ENCODE measurements around the gene STIL. TPM values are rescaled to one million over a fixed set of nuclear protein-coding genes. Genes with fewer than 3 reads are reported as not detected.

STIL gene
- total RNA-seq, 1 donor from 2014 or later, result 27.0 TPM

GRCh38 chr1:47213230-47213963, 100.5 kb downstream of the STIL start:
- no peak overlapping the region for H3K27ac Mint-ChIP-seq (ENCODE audit: unreplicated experiment)
- H3K9me3 Mint-ChIP-seq, result no peaks in the 10 kb centered on the region
- DNase-seq (ENCODE audit: low read depth, low spot score), result no peak
- no peak overlapping the region for H3K4me3 Mint-ChIP-seq
- TF ChIP-seq, protein P1, sequence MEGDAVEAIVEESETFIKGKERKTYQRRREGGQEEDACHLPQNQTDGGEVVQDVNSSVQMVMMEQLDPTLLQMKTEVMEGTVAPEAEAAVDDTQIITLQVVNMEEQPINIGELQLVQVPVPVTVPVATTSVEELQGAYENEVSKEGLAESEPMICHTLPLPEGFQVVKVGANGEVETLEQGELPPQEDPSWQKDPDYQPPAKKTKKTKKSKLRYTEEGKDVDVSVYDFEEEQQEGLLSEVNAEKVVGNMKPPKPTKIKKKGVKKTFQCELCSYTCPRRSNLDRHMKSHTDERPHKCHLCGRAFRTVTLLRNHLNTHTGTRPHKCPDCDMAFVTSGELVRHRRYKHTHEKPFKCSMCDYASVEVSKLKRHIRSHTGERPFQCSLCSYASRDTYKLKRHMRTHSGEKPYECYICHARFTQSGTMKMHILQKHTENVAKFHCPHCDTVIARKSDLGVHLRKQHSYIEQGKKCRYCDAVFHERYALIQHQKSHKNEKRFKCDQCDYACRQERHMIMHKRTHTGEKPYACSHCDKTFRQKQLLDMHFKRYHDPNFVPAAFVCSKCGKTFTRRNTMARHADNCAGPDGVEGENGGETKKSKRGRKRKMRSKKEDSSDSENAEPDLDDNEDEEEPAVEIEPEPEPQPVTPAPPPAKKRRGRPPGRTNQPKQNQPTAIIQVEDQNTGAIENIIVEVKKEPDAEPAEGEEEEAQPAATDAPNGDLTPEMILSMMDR (conservative IDR thresholded peaks at IDR 0.05), result no peak
- H3K4me1 Mint-ChIP-seq, result peaks cover 11% of the 10 kb centered on the region
- H3K36me3 Mint-ChIP-seq (ENCODE audit: low read depth), result no peaks in the 10 kb centered on the region
- peaks cover 24% of the 10 kb centered on the region for H3K27me3 Mint-ChIP-seq (ENCODE audit: low read depth)

DNA sequence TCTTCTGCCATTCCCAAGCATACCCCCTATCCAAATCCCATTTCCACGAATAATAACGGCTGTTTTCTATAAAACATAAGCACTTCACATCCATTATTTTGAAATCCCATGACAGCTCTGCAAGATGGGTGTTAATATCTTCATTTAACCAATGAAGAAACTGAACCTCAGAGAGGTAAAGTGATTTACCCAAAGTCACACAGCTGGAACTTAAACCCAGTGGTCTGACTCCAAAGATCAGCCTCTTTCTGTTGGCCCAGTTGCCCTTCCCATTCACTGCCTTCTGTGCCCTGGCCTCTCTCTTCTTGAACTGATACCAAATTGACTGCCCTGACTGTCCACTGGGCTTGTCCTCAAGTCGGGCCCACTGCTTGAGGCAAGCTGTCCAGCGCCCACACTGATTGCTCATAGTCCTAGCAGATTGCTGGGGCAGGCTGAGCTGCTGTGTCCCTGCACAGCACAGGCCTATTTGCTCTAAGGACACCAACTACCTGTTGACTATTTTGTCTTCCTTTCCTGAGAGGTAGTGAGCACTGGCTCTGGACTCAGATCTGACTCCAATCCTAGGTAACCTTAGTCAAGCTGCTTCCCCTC, 101.2 kb downstream of the STIL start:
- peaks cover 30% of the 10 kb centered on the region for H3K27me3 Mint-ChIP-seq (ENCODE audit: low read depth)
- H3K27ac Mint-ChIP-seq (ENCODE audit: unreplicated experiment), result no peak overlapping the region
- peaks cover 17% of the 10 kb centered on the region for H3K4me1 Mint-ChIP-seq
- no peaks in the 10 kb centered on the region for H3K36me3 Mint-ChIP-seq (ENCODE audit: low read depth)
- no peak overlapping the region for H3K4me3 Mint-ChIP-seq
- TF ChIP-seq, protein P1 (conservative IDR thresholded peaks at IDR 0.05), result no peak
- no peak for DNase-seq (ENCODE audit: low read depth, low spot score)
- H3K9me3 Mint-ChIP-seq, result no peaks in the 10 kb centered on the region

DNA sequence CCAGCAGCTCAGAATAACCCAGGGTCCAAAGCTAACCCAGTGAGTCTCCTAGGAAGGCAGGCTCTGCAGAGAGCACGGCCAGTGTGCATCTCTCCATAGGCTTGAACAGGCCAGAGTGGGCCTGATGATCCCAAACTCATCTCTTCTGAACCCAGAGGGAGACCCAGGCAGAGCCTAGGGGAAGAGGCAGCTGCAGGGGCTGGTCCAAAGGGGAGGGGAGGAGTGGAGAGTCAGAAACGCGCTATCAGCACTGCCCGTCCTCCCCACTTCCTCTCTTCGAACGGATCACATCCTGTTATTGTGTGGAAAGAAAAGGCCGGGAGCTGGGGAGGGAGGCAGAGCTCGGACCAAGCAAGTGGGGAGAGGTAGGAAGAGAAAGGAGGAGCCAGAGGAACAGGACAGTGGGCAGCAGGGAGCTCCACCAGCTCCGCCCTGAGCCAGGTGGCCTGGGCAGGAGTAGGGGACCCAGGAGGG, 102.1 kb downstream of the STIL start:
- no peak for DNase-seq (ENCODE audit: low read depth, low spot score)
- Mint-ChIP-seq H3K27ac (ENCODE audit: unreplicated experiment) (peak overlapping the region; percentile 50), H3K4me1 (peaks cover 18% of the 10 kb centered on the region), H3K36me3 (ENCODE audit: low read depth) (no peaks in the 10 kb centered on the region), H3K4me3 (no peak overlapping the region), H3K9me3 (no peaks in the 10 kb centered on the region), H3K27me3 (ENCODE audit: low read depth) (peaks cover 34% of the 10 kb centered on the region)
- TF ChIP-seq, protein P1 (conservative IDR thresholded peaks at IDR 0.05), result no peak

DNA sequence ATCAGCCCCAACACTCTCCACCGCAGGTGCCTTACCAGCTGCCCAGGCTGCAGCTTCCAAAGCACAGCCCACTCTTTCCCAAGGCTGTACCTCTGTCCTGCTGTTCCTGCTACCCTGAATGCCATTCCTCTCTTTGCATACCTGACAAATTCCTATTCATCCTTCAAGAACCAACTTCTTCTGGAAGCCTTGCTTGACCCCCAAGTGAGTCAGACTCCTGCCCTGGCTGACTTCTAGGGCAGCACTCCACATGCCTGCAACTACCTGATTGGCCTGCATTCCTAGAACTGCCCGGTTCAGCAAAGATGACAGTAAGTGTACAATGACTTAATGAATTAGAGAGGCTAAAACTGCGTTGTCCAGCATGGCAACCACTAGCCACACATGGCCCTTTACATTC, 103.3 kb downstream of the STIL start:
- peaks cover 43% of the 10 kb centered on the region for H3K27me3 Mint-ChIP-seq (ENCODE audit: low read depth)

DNA sequence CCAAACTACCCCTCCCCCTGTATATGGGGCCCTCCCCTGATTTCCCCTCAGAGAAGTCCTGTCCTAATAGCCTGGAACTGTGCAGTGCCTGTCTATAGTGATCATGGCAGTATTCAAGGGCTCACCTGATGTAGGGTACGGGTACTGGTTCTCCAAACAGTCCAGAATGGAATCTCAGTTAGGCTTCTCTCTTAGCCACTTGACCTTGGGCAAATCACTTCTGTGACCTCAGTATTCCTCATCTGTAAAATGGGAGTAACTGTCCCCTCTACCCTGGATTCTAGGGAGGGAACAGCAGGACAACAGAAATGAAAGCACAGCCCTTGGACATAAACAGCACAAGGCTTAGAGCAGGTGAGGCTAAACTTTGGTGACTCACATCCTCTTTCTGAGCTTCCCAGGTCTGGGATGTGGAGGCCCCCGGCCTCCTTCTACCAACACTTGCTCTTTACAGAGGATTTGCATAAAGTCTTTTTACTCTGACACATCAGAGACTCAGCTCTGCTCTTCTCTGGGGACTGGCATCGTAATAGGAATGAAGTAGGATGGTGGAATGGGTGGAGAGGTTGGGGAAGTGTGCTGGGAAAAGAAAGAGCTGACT, 104.1 kb downstream of the STIL start:
- TF ChIP-seq, protein P1 (conservative IDR thresholded peaks at IDR 0.05), result no peak
- H3K4me3 Mint-ChIP-seq, result no peak overlapping the region
- DNase-seq (ENCODE audit: low read depth, low spot score), result no peak
- H3K27me3 Mint-ChIP-seq (ENCODE audit: low read depth), result peaks cover 49% of the 10 kb centered on the region
- H3K36me3 Mint-ChIP-seq (ENCODE audit: low read depth), result no peaks in the 10 kb centered on the region
- H3K9me3 Mint-ChIP-seq, result no peaks in the 10 kb centered on the region
- no peak overlapping the region for H3K27ac Mint-ChIP-seq (ENCODE audit: unreplicated experiment)
- H3K4me1 Mint-ChIP-seq, result peaks cover 18% of the 10 kb centered on the region

More for the DNA sequence above, 103.3 kb downstream of the STIL start:
- TF ChIP-seq, protein P1 (conservative IDR thresholded peaks at IDR 0.05), result no peak
- H3K4me1 Mint-ChIP-seq, result peaks cover 18% of the 10 kb centered on the region
- H3K27ac Mint-ChIP-seq (ENCODE audit: unreplicated experiment), result peak overlapping the region; percentile 74
- no peak overlapping the region for H3K4me3 Mint-ChIP-seq
- DNase-seq (ENCODE audit: low read depth, low spot score), result no peak
- H3K36me3 Mint-ChIP-seq (ENCODE audit: low read depth), result no peaks in the 10 kb centered on the region
- H3K9me3 Mint-ChIP-seq, result no peaks in the 10 kb centered on the region
